CD4-positive, CD25-positive, alpha-beta regulatory T cell (primary cell): ENCODE results near the gene FUT9. TPM values are rescaled to one million over a fixed set of nuclear protein-coding genes. Genes with fewer than 3 reads are reported as not detected.
A peak's percentile ranks its signal among the peaks of the same experiment; 100 is the strongest.
"Not testable (repeated sequence)": the region's sequence is repeated elsewhere in the genome, so short reads cannot be mapped to it uniquely, and the experiment has no call there.

ENCODE experiments used
- ATAC-seq, 2 donors: fragments of 150-1000 bp; cut with Tn5 transposase; one replicate each; pipeline ENCODE4 v1.10.0; 2021; ENCODE audit warnings: low read depth in 2 of 2, moderate number of reproducible peaks in 2 of 2, moderate library complexity in 1 of 2
- DNase-seq, 3 donors: peaks; one replicate each; pipeline versions ENCODE4 v3.0.0 to v3.0.0-alpha.2; 2012 to 2022; ENCODE audit warnings: mixed read lengths in 1 of 3
- H3K27ac ChIP-seq: one replicate; pipeline ENCODE4 v1.7.0; 2013; ENCODE audit warnings: mild to moderate bottlenecking, low read length; ENCODE audit not compliant: insufficient read depth, poor library complexity, severe bottlenecking
- H3K27me3 ChIP-seq: one replicate; pipeline ENCODE4 v1.7.0; 2013; ENCODE audit warnings: low read length; ENCODE audit not compliant: control insufficient read depth, insufficient read depth
- H3K36me3 ChIP-seq: one replicate; pipeline ENCODE4 v1.7.0; 2013; ENCODE audit warnings: mild to moderate bottlenecking, low read length, moderate library complexity; ENCODE audit not compliant: control insufficient read depth, insufficient read depth
- H3K4me1 ChIP-seq: 2 replicates; pipeline ENCODE4 v1.7.0; 2013; ENCODE audit warnings: mild to moderate bottlenecking, low read length; ENCODE audit not compliant: insufficient read depth, control insufficient read depth, poor library complexity, severe bottlenecking
- H3K4me3 ChIP-seq: one replicate; pipeline ENCODE4 v1.7.0; 2013; ENCODE audit warnings: low read depth, mild to moderate bottlenecking, low read length, moderate library complexity
- H3K9me3 ChIP-seq, 2 experiments: 1 replicate in 1 of 2; 2 replicates in 1 of 2; pipeline ENCODE4 v1.7.0; 2013; ENCODE audit warnings: low read length in 2 of 2, mild to moderate bottlenecking in 1 of 2, moderate library complexity in 1 of 2; ENCODE audit not compliant: control insufficient read depth in 2 of 2
- H3K27ac Mint-ChIP-seq, 3 donors: one replicate each; pipeline ENCODE4 v1.8.0; 2020 to 2022; ENCODE audit warnings: mild to moderate bottlenecking in 3 of 3, mixed read lengths in 3 of 3, moderate library complexity in 2 of 3
- H3K27me3 Mint-ChIP-seq: one replicate; pipeline ENCODE4 v1.8.0; 2022; ENCODE audit warnings: mild to moderate bottlenecking, mixed read lengths
- H3K36me3 Mint-ChIP-seq: one replicate; pipeline ENCODE4 v1.8.0; 2020; ENCODE audit warnings: mixed read lengths
- H3K4me1 Mint-ChIP-seq, 4 donors: one replicate each; pipeline ENCODE4 v1.8.0; 2020 to 2022; ENCODE audit warnings: mixed read lengths in 4 of 4, mild to moderate bottlenecking in 1 of 4
- H3K4me3 Mint-ChIP-seq, 4 donors: one replicate each; pipeline ENCODE4 v1.8.0; 2020 to 2022; ENCODE audit warnings: mild to moderate bottlenecking in 4 of 4, mixed read lengths in 4 of 4, moderate library complexity in 3 of 4
- H3K9me3 Mint-ChIP-seq, 7 donors: one replicate each; pipeline ENCODE4 v1.8.0; 2020 to 2022; ENCODE audit warnings: mixed read lengths in 7 of 7, mild to moderate bottlenecking in 3 of 7, moderate library complexity in 2 of 7
- polyA plus RNA-seq, 4 donors: library from polyadenylated mRNA; unstranded; fragments of 300-500 nt; fragmentation: Illumina TruSeq; gene quantifications; one replicate each; pipeline ENCODE4 v1.2.3, GENCODE V29; 2021
- total RNA-seq: library from RNA; stranded (reverse); gene quantifications from one replicate; pipeline ENCODE4 v1.2.3, GENCODE V29; 2022

FUT9 gene
- total and polyA plus RNA-seq, 5 donors from 2014 or later = not detected

- Mint-ChIP-seq H3K4me3 (no peak overlapping the region), H3K9me3 (peaks cover 0 to 5% (median 0%) of the 10 kb centered on the region in 7 donors), H3K27me3 (no peaks in the 10 kb centered on the region), H3K27ac (no peak overlapping the region), H3K36me3 (no peaks in the 10 kb centered on the region), H3K4me1 (no peaks in the 10 kb centered on the region)
- H3K9me3 ChIP-seq = no peaks in the 10 kb centered on the region
- no peak for ATAC-seq
- H3K36me3 ChIP-seq = no peaks in the 10 kb centered on the region
- no peaks in the 10 kb centered on the region for H3K27me3 ChIP-seq
- H3K27ac ChIP-seq = no peak overlapping the region
- H3K4me3 ChIP-seq = no peak overlapping the region
- no peaks in the 10 kb centered on the region for H3K4me1 ChIP-seq
- no peak for DNase-seq
Observed at GRCh38 chr6:96237638-96238347, 222.0 kb downstream of the FUT9 start.

GRCh38 chr6:96246563-96246962 lies 230.8 kb downstream of the FUT9 start:
- no peaks in the 10 kb centered on the region for H3K9me3 ChIP-seq
- ATAC-seq (no peak), DNase-seq (no peak)
- Mint-ChIP-seq H3K4me3 (peak overlapping the region in 1 of 4 donors; percentile 65), H3K27ac (no peak overlapping the region), H3K36me3 (no peaks in the 10 kb centered on the region), H3K9me3 (no peaks in the 10 kb centered on the region), H3K4me1 (no peaks in the 10 kb centered on the region), H3K27me3 (no peaks in the 10 kb centered on the region)
- H3K4me1 ChIP-seq = no peaks in the 10 kb centered on the region
- no peak overlapping the region for H3K4me3 ChIP-seq
- no peak overlapping the region for H3K27ac ChIP-seq
- no peaks in the 10 kb centered on the region for H3K27me3 ChIP-seq
- no peaks in the 10 kb centered on the region for H3K36me3 ChIP-seq

- Histone ChIP-seq H3K27me3 (no peaks in the 10 kb centered on the region), H3K36me3 (no peaks in the 10 kb centered on the region), H3K4me3 (no peak overlapping the region), H3K4me1 (no peaks in the 10 kb centered on the region), H3K9me3 (no peaks in the 10 kb centered on the region), H3K27ac (no peak overlapping the region)
- no peaks in the 10 kb centered on the region for H3K9me3 Mint-ChIP-seq
- H3K4me3 Mint-ChIP-seq = no peak overlapping the region
- no peaks in the 10 kb centered on the region for H3K4me1 Mint-ChIP-seq
- ATAC-seq (no peak), DNase-seq (no peak)
- no peaks in the 10 kb centered on the region for H3K36me3 Mint-ChIP-seq
- no peaks in the 10 kb centered on the region for H3K27me3 Mint-ChIP-seq
- H3K27ac Mint-ChIP-seq = no peak overlapping the region
Observed at GRCh38 chr6:96249755-96250154, 234.0 kb downstream of the FUT9 start.

- ATAC-seq (no peak), DNase-seq (no peak)
- Histone ChIP-seq H3K27ac (no peak overlapping the region), H3K9me3 (no peaks in the 10 kb centered on the region), H3K4me3 (no peak overlapping the region), H3K36me3 (no peaks in the 10 kb centered on the region), H3K4me1 (no peaks in the 10 kb centered on the region), H3K27me3 (no peaks in the 10 kb centered on the region)
- Mint-ChIP-seq H3K36me3 (no peaks in the 10 kb centered on the region), H3K9me3 (peaks cover 0 to 3% (median 0%) of the 10 kb centered on the region in 7 donors), H3K4me3 (no peak overlapping the region), H3K4me1 (no peaks in the 10 kb centered on the region), H3K27ac (no peak overlapping the region), H3K27me3 (no peaks in the 10 kb centered on the region)
Observed at GRCh38 chr6:96257751-96258150, 242.0 kb downstream of the FUT9 start.

GRCh38 chr6:96260787-96261430 lies 245.1 kb downstream of the FUT9 start:
- DNase-seq, H3K4me1 ChIP-seq, H3K4me3 Mint-ChIP-seq, H3K36me3 Mint-ChIP-seq, H3K27ac Mint-ChIP-seq, H3K36me3 ChIP-seq, H3K27ac ChIP-seq, H3K9me3 Mint-ChIP-seq, H3K4me3 ChIP-seq, H3K4me1 Mint-ChIP-seq, H3K9me3 ChIP-seq, ATAC-seq, H3K27me3 Mint-ChIP-seq, H3K27me3 ChIP-seq: not testable (repeated sequence)
